Measurements from ENCODE around the gene A4GNT.
"Not testable (repeated sequence)": the region's sequence is repeated elsewhere in the genome, so short reads cannot be mapped to it uniquely, and the experiment has no call there.

The A4GNT gene

GRCh38 chr3:138114431-138114918 is 17.7 kb downstream of the A4GNT start:
- peak overlapping the region; percentile 93 for H3K4me3 ChIP-seq (ENCODE audit: severe bottlenecking)
- H3K27ac ChIP-seq (ENCODE audit: poor library complexity, severe bottlenecking) = peak overlapping the region; percentile 56
- no peak for TF ChIP-seq CTCF (IDR thresholded peaks at IDR 0.05; ENCODE audit: poor library complexity, severe bottlenecking)
- H3K9me3 ChIP-seq (ENCODE audit: severe bottlenecking) = no peaks in the 10 kb centered on the region
- no peaks in the 10 kb centered on the region for H3K36me3 ChIP-seq (ENCODE audit: low read depth)
- H3K4me1 ChIP-seq (ENCODE audit: insufficient read depth, poor library complexity, severe bottlenecking) = peaks cover 15% of the 10 kb centered on the region
- DNase-seq (ENCODE audit: low spot score) = no peak
- peak; percentile 9; the same call in 2 of the 3 replicates for ATAC-seq (ENCODE audit: low read depth)
- H3K27me3 ChIP-seq (ENCODE audit: insufficient read depth, poor library complexity, severe bottlenecking) = no peaks in the 10 kb centered on the region

- Histone ChIP-seq H3K9me3 (ENCODE audit: severe bottlenecking) (no peaks in the 10 kb centered on the region), H3K4me3 (ENCODE audit: severe bottlenecking) (no peak overlapping the region), H3K4me1 (ENCODE audit: insufficient read depth, poor library complexity, severe bottlenecking) (peaks cover 15% of the 10 kb centered on the region), H3K27ac (ENCODE audit: poor library complexity, severe bottlenecking) (no peak overlapping the region), H3K27me3 (ENCODE audit: insufficient read depth, poor library complexity, severe bottlenecking) (no peaks in the 10 kb centered on the region), H3K36me3 (ENCODE audit: low read depth) (no peaks in the 10 kb centered on the region)
- DNase-seq (ENCODE audit: low spot score) (no peak), ATAC-seq (ENCODE audit: low read depth) (no peak)
- TF ChIP-seq CTCF (IDR thresholded peaks at IDR 0.05; ENCODE audit: poor library complexity, severe bottlenecking) = no peak
These were observed 18.9 kb downstream of the A4GNT start for GRCh38 chr3:138113326-138113725.

DNA sequence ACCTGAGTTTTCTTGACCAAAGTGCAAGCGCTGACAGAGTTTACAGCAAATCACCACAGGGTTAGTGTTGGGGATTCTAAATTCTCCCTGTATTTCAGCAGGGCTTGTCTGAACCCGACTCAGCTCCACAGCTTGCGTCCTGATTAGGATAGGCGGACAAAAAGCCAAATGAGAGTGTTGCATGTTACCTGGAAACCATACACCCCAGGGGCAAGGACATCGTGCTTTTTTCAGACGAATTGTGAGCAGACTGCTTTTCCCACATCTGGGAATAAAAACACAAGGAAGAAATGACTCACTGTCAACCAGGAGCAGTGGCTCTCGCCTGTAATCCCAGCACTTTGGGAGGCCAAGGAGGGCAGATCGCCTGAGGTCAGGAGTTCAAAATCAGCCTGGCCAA is 19.8 kb downstream of the A4GNT start:
- Histone ChIP-seq H3K36me3 (ENCODE audit: low read depth) (no peaks in the 10 kb centered on the region), H3K4me3 (ENCODE audit: severe bottlenecking) (no peak overlapping the region), H3K27me3 (ENCODE audit: insufficient read depth, poor library complexity, severe bottlenecking) (no peaks in the 10 kb centered on the region), H3K9me3 (ENCODE audit: severe bottlenecking) (no peaks in the 10 kb centered on the region), H3K27ac (ENCODE audit: poor library complexity, severe bottlenecking) (no peak overlapping the region), H3K4me1 (ENCODE audit: insufficient read depth, poor library complexity, severe bottlenecking) (peaks cover 15% of the 10 kb centered on the region)
- DNase-seq (ENCODE audit: low spot score) = no peak
- no peak for TF ChIP-seq CTCF (IDR thresholded peaks at IDR 0.05; ENCODE audit: poor library complexity, severe bottlenecking)
- no peak for ATAC-seq (ENCODE audit: low read depth)

DNA sequence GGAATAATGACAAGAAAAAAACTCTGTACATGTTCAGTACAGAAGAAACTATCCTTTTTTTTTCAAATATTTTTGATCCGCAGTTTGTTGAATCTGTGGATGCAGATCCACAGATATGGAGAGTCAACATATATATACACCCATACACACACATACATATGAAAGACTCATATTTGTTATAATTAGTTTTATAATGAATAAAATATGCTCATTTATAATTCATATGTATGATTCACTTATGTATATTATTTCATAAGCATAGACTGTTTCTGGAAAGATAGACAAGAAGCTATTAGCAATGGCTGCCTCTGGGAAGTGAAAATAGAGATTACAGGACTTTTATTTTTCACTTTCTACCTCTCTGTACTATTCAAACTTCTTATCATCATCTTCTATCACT is 26.6 kb downstream of the A4GNT start:
- no peaks in the 10 kb centered on the region for H3K36me3 ChIP-seq (ENCODE audit: low read depth)
- no peak for ATAC-seq (ENCODE audit: low read depth)
- H3K9me3 ChIP-seq (ENCODE audit: severe bottlenecking) = no peaks in the 10 kb centered on the region
- no peak for DNase-seq (ENCODE audit: low spot score)
- H3K4me3 ChIP-seq (ENCODE audit: severe bottlenecking) = no peak overlapping the region
- H3K27ac ChIP-seq (ENCODE audit: poor library complexity, severe bottlenecking) = no peak overlapping the region
- H3K27me3 ChIP-seq (ENCODE audit: insufficient read depth, poor library complexity, severe bottlenecking) = no peaks in the 10 kb centered on the region
- H3K4me1 ChIP-seq (ENCODE audit: insufficient read depth, poor library complexity, severe bottlenecking) = no peaks in the 10 kb centered on the region
- TF ChIP-seq CTCF (IDR thresholded peaks at IDR 0.05; ENCODE audit: poor library complexity, severe bottlenecking) = no peak

DNA sequence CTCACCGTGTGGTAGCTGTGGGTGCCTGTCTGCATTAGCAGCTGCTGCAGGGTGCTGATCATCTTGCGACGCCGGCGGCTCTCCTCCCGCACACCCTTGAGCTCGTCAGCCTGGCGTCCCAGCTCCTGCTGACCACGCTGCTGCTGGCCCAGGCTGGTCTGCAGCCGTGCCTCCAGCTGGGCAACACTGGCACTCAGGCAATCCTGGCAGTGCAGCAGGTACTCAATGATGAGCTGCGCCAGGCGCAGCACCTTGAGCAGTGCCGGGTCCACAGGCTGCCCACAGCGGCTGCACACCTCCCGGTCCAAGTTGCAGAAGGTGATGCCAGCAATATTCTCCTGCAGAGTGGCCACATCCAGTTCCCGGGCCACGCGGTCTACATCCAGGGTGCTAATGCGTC is 28.7 kb downstream of the A4GNT start:
- H3K27me3 ChIP-seq (ENCODE audit: insufficient read depth, poor library complexity, severe bottlenecking) = no peaks in the 10 kb centered on the region
- H3K9me3 ChIP-seq (ENCODE audit: severe bottlenecking) = no peaks in the 10 kb centered on the region
- H3K36me3 ChIP-seq (ENCODE audit: low read depth) = no peaks in the 10 kb centered on the region
- H3K27ac ChIP-seq (ENCODE audit: poor library complexity, severe bottlenecking) = no peak overlapping the region
- no peak for DNase-seq (ENCODE audit: low spot score)
- ATAC-seq (ENCODE audit: low read depth) = no peak
- TF ChIP-seq CTCF (IDR thresholded peaks at IDR 0.05; ENCODE audit: poor library complexity, severe bottlenecking) = no peak
- H3K4me3 ChIP-seq (ENCODE audit: severe bottlenecking) = no peak overlapping the region
- no peaks in the 10 kb centered on the region for H3K4me1 ChIP-seq (ENCODE audit: insufficient read depth, poor library complexity, severe bottlenecking)

DNA sequence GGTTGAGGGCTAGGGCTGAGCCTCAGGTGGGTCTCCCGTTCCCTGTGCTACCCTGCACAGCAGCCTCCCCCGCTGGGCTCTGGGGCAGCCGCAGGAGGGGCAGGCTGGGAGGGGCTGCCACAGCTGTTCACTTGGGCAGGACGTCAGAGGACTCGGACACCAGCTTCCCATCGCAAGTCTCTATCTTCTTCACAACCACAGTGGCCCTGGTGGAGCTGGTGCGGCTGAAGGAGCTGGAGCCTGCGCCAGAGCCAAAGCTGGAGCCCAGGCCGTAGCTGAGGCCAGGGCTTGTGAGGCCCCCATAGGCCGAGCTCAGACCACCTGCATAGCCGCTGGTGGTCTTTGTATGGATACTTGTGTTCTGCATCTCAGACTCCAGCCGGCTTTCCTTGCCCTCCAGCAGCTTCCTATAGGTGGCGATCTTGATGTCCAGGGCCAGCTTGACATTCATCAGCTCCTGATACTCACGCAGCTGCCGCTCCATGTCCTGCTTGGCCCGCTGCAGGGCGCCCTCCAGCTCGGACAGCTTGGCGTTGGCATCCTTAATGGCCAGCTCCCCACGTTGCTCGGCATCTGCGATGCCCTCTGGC is 30.7 kb downstream of the A4GNT start:
- not testable (repeated sequence) for H3K27me3 ChIP-seq (ENCODE audit: insufficient read depth, poor library complexity, severe bottlenecking); H3K36me3 ChIP-seq (ENCODE audit: low read depth); H3K4me3 ChIP-seq (ENCODE audit: severe bottlenecking); H3K9me3 ChIP-seq (ENCODE audit: severe bottlenecking); H3K27ac ChIP-seq (ENCODE audit: poor library complexity, severe bottlenecking); H3K4me1 ChIP-seq (ENCODE audit: insufficient read depth, poor library complexity, severe bottlenecking); DNase-seq (ENCODE audit: low spot score); ATAC-seq (ENCODE audit: low read depth)

All from RWPE2 (cell line).